Renal cortex interstitium (tissue), 11 donors: Measurements from ENCODE around the gene NCKAP5. TPM values are rescaled to one million over a fixed set of nuclear protein-coding genes. Genes with fewer than 3 reads are reported as not detected.
"Not testable (repeated sequence)": the region's sequence is repeated elsewhere in the genome, so short reads cannot be mapped to it uniquely, and the experiment has no call there.

Source experiments
- DNase-seq, 11 donors: peaks; one replicate each; pipeline ENCODE4 v3.0.0-alpha.2; 2013; ENCODE audit warnings: low read depth in 9 of 11, low spot score in 4 of 11; ENCODE audit errors: extremely low read depth in 1 of 11
- polyA plus RNA-seq, 3 donors: library from polyadenylated mRNA; unstranded; fragments of 120-200 nt; gene quantifications; one replicate each; pipeline ENCODE4 v1.2.1, GENCODE V29; 2013; ENCODE audit not compliant: insufficient read length in 3 of 3

Gene NCKAP5
- polyA plus RNA-seq, 3 donors, result 7.3 to 9.2 (median 7.7) TPM

DNA sequence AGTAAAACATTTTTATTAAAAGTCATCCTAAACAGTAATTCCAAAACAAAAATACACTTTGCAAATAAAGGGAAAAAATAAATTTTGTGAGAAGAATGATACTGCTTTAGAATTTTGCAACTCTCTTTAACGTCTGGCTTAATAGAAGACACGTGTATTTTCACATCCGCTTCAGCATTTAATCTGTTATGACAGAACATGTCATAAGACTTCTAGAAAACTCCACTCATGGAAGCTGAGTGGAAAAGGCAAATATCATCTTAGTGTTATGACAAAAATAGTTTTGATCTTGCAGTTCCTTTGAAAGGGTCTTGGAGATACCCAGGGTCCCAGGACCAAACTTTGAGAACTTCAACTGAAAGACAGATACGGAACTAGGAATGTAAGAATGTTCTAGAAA lies 350.1 kb downstream of the NCKAP5 start:
- DNase-seq, result no peak

DNA sequence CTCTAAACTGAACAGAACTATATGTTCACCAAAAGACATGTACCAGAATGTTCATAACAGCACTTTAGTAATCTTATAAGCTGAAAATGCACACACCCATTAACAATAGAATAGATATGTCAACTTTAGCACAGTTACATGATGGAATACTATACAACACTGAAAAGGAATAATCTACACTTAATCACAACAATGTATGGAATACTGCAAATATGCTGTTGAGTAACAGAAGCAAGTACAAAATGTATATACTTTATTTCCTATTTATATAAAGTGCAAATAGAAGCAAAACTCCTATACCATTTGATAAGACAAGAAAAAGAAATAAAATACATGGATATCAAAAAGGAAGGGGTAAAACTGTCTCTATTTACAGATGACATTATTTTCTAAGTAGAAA lies 352.8 kb downstream of the NCKAP5 start:
- DNase-seq, result no peak

DNA sequence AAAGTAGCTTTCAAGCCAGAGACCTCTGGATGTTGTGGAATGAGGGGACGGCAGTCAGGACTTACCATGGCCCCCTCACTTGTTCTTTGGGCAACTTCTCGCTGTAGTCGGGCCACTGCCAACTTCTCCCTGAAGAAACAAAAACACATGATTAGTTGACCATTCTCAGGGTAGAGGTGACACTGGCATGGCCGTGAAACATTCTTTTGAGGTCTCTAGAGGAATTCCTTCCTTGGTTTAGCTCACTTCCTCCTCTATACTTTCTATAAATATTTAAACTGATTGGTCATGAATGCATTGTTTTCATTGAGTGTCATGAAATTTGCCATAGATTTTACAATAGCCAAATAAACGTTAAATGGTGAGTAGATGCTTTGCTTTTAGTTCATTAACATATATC lies 354.6 kb downstream of the NCKAP5 start:
- DNase-seq, result no peak

DNA sequence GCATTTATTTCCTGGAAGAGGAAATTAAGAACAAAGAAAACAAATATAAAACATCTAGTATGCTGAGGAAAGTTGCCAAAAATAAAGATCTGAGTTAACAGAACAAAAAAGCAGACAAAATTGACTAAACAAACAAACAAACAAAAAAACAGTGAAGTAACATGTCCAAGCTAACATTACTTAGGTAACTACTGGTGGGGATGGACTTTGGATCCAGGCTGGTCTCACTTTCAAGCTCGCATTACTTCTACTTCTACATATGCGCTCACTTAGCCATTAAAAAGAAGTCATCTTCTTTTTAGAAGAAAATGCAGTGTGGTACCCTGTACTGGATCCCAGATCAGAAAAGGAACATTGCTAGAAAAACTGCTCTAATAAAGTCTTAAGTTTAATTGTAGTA lies 358.9 kb downstream of the NCKAP5 start:
- no peak for DNase-seq

DNA sequence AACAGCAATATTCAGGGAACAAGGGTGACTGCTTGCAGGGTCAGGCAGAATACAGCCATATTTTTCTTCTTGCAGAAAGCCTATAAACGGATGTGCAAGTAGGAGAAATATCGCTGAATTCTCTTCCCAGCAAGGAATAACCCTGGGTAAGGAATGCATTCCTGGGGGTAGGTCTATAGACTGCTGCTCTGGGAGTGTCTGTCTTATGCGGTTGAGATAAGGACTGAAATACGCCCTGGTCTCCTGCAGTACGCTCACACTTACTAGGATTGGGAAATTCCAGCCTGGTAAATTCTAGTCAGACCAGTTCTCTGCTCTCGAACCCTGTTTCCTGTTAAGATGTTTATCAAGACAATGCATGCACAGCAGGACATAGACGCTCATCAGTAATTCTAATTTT lies 361.6 kb downstream of the NCKAP5 start:
- not testable (repeated sequence) for DNase-seq

DNA sequence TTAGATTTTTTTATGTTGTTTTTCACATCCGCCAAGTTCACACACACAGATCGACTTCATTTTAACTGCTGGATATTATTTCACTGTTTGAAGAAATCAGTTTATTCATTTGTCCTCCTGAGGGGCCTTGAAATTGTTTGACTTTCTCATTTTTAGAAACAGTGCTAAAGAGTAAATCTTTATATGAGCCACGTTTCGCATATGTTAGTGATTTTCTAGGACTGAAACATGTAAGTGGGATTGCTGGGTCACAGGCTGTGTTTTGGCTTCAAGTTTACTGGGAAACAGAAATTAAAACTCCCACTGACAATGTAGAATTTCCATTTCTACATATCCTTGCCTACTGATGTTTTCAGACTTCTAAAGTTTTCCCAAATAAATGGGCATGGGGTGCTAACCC lies 363.8 kb downstream of the NCKAP5 start:
- no peak for DNase-seq

DNA sequence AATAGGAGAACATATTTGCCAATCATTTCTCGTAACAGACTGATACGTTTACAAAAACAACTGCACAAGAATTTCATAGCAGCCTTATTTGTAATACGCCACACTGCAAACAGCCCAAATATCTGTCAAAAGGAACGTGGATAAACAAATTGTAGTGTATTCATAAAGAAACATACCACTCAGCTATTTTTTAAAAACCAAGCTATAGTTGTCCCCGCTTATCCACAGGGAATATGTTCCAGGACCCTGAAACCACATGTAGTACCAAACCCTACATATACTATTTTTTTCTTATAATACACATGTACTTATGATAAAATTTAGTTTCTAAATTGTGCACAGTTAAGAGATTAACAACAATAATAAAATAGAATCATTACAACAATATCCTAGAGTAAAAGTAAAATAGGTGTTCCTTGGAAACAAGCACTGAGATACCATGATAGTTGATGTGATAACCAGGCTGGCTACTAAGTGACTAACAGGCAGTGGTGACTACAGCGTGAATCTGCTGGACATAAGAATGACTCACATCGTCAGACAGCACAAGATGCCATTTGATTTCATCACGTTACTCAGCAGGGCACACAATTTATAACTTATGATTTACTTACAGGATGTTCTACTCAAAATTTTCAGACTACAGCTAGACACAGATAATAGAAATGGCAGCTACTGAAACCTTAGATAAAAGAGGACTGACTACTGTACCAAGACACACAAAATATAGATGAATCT lies 367.4 kb downstream of the NCKAP5 start:
- no peak for DNase-seq

DNA sequence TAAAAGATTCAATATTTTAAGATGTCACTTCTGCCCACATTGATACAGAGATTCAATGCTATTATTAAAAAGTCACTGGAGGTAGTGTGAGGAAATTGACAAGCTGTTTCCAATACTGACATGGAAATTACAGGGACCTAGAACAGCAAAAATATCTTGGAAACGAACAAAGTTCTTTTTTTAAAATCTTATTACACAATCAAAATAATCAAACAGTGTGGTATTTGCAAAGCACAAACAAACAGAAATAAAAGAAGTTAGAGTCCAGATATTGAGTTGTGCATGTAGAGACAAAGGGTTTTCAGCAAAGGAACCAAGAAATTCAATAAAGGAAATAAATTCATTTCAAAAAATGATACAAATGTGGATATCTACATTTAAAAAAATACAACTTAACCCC lies 369.6 kb downstream of the NCKAP5 start:
- no peak for DNase-seq

DNA sequence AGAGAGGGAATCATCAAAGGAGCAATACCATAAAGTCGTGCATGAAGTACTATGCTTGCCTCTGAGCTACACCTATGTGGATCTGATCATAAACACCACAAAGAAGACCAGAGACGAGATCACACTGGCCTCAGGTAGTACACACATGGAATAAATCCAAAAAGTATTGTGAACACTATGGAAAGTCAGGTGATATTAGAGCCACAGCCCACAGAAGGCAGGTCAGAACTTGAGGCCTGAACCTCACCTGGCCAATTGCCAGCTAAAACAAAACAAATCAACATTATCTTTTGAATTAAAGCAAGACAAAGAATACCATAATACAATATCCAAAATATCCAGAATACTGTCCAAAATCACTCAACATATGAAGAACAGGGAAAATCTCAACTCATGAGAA lies 371.1 kb downstream of the NCKAP5 start:
- DNase-seq, result no peak

DNA sequence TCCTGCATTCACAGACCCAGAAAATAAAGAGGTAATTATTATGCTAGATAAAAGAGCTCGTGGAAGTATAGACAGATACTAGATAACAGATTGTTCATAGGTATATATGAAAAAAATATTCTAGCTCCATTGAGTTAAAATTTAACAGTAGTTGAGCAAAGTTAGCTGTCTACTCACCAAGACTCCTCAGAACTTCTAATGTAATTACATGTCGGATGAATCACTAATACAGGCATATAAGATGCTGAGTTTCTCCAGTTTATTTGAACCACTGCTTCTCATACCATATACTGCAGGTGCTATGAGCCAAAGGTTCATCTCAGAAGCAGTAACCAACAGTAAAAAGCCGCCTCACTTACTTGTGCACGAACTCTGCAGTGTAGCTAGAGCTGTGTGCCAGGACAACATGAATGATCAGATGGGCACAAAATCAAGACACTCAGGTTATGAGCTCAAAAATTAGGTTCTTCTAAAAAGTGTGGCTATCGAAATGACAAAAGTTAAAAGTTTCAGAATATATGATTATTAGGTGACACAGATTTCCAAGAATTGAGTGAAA lies 373.4 kb downstream of the NCKAP5 start:
- DNase-seq, result no peak

DNA sequence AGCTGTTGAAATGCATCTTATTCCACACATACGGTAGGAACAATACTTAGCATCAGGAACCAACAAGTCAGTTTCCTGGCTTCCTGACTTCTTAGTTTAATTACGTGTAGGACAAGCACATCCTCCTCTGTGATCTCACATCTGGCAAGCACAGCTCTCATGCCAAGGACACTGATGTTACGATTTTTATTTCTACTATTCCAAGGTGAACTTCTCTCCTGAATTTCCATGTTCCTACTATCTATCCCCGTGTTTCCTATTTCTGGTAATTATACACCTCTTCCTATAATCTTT lies 374.0 kb downstream of the NCKAP5 start:
- DNase-seq, result no peak

DNA sequence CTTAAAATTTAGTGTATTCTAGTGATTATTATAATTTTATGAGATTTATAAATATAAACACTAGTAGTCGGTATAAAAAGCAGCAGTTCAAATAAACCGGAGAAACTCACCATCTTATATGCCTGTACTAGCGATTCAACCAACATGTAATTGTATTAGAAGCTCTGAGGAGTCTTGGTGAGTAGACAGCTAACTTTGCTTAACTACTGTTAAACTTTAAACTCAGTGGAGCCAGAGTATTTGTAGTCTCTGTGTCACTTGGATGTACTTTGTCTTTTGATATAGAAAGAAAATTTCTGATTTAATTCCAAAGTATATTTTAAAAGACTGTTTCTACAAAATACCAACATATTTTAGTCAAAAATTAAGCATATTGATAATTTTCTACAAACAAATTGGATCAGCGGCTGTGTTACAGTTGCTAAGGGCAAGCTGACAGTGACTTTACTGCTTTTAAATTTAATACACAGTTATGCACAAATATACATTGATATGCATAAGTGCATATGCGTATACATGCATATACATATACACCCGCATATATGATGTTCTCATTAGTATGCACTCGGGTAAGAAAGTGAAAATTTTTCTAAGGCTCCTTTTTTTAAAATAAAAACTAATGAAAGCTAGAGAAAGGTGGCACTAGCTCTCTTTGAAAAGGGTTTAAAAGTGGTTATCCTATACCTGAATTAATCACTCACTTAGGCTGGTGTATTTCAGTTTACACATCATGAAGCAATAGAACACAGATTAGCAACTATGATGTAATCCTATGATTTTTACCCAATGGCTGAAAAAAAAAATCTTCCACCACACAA lies 374.5 kb downstream of the NCKAP5 start:
- peak in 1 of 11 donors; percentile 5 for DNase-seq

DNA sequence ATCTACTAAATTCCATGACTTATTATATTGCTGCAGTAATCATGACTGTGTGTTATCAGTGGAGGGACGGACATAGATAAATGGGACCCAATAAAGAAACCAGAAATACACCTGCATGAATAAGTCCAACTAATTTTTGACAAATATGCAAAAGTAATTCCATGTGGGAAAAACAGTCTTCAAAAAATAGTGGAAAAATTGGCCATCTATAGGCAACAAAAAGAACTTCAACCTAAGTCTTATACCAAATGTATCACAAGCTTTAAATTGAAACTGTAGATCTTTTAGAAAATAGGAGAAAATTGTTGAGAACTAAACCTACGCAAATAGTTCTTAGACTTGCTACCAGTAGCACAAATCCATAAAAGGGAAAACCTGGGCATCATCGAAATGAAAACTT lies 376.2 kb downstream of the NCKAP5 start:
- no peak for DNase-seq

DNA sequence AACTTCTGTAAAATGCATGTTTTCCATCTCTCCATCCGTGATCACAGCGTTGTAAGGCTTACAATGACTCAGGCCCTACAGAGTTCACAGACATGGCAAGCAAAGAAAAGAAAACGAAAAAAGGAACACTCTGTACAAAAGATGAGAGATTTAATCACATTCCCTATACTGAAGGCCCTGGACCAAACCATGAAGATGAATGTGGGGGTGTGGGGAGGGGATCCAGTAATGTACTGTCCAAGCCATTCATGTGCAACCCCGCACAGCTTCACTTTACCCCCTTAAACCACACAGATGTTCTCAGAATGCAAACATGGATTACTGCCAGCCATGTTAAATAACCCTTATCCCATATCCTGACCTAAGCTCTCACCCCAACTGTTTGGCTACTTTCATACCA lies 391.1 kb downstream of the NCKAP5 start:
- no peak for DNase-seq

DNA sequence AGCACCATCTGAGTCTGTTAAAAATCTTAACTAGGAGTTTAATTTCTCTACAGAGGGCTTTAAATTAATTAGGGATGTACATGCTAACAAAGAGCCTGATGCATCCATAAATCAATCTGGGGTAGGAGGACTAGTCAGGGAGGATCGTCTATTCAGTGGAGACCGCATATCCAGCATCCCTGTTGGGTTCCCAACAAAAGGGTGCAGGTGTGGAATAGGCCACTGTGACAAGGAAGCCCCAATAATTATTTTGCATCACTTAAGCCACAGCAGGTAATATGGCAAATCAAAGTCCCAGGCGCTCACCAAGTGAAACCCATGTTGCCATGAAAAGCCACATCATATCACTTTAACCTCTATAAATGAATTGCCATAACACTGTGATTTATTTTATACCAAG lies 392.3 kb downstream of the NCKAP5 start:
- DNase-seq, result no peak

DNA sequence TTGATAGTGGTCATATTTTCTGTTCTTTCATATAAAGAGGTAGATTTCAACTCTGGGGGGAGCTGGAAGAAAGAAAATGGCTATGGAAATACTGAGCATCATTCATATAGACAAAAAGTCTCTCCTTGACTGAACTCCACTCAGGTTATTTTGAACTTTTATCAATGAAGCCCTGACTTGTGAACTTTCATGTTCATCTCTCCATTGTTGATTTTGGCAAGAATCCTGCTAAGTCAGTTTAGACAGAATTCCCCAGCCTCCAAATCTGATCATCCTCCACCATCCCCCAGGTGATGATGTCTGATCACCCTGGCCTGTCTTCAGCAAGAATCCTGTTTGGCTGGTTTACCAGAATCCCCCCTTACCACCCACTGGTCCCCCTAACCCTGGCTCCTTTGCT lies 395.0 kb downstream of the NCKAP5 start:
- DNase-seq, result no peak

DNA sequence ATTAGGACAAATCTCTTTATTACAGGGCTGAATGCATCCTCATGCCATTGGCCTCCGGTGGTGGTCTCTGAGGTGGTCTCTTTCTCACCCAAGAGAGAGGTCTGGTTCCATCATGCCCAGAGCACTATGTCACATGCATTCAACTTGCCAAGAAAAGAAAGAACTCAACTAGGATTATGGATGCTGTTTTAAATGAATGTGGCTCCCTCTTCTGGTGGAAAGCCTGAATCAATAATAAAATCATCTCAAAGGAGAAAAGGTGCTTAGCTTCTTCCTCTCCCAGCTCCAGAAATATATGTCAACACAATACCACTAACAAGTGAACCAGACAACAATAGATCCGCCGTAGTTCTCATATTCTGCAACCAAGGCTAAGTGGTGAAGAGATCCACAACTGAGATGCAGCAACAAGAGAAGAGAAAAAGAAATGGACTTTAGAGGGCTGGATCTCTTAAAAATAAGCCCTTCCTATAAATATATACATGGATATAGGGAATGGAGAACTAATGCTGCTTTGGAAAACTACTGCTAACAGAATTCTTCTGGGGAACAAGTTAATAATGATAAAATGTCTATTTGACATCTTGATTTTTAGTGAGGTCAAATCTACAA lies 396.8 kb downstream of the NCKAP5 start:
- peak; percentile 37 to 73 (median 58) for DNase-seq

DNA sequence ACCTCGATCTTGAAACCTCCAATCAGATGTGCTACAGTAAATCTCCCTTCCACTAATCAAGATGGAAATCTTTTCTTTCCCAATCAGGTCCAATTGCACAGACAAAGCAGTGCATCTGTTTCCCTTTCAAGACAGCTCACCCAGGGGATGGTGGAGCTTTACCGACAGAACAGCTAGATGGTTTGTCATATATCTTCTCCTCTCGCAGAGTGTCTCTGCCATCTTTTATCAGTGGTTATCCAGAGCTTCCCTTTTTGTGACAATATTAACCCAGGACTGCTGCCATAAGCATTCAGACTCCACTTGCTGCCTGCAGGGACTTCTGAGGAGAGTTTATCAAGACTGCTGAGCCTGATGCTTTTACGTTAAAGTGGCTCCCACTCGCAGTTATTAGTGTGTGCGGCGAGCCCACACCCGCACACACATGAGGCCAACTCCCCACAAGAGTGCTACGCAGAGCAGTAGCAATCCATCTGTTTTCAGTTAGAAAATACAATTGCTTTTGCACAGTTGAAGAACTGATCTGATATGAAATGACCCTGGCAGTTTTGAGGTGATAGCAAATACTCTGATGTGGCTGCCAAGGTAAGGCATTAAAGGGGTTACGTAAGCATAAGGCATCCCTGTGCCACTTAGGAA lies 398.9 kb downstream of the NCKAP5 start:
- no peak for DNase-seq

DNA sequence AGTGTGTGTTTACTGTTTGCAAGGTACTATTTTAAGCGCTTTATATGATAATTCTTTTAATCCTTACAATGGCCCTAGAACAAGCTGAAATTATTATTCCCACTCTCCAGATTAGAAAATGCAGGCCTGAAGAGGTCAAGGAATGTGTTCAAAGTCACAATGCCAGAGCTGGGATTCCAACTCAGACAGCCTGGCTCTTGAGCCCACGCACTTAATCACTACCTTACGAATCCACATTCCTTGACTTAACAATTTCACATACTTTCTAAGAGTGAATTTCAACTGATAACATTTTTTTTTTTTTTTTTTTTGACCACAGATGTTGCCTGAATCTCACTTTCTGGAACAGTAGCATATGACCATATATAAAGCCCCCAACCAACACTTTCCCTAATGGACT lies 400.3 kb downstream of the NCKAP5 start:
- no peak for DNase-seq

DNA sequence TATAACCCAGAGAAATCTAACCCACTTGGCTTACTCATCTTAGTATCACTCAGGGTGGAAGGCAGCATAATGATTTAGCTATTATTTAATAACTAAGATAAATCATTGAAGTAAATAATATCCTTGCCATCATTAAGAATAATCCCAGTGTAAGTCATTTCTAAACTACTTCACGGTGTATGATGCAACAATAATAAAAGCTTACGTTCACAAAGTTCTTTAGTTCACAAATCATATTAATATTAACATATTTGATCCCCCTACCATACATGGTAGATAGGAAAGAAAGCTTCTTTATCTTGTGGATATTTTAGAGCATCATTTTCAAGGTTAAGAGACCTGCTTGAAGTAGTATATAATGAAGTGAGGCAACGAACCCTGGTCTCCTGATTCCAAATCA lies 401.0 kb downstream of the NCKAP5 start:
- no peak for DNase-seq
